ENCODE data around the gene SF3A2. TPM values are rescaled to one million over a fixed set of nuclear protein-coding genes. Genes with fewer than 3 reads are reported as not detected.

The SF3A2 gene
- total RNA-seq (2014; rRNA removed; shearing (Covaris generic)): 89.5 and 90.3 TPM in 2 replicates

DNA sequence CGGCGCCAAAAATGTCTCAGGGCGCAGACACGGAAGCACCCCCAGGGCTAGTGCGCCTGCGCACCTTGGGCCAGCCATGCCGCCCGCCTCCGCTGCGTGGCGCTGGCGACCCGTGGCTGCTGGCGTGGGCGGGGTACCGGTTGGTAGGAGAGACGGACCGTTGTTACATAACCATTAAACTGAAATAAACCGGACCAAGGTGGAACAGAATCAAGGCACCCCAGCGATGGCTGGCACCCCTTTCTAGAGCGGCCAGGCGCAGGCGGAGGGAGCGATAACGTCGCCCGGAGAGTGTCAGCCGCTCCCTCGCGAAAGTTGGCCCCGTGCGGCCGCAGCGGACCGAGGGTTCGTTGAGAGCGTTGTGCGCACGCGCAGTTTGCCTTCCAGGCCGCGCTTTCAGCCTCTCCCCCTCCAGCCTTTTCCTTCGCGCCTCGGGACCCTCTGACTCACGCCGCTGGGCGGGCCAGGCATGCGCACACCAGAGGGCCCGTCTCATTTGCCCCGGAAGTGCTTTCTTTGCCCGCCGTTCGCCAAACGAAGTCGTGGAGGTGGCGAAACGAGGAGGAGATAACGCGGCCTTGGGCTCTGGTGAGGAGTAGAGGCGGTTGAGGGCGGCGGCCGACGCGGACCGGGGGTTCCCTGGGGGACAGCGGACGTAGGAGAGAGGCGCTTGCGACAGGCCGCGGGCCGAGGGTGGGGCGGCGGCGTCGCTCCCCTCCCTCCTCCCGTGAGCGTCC lies at the start of gene SF3A2, which contains the start of gene PLEKHJ1:
Gene SF3A2 (plus strand): TSS at position 511 of the 737 bp plus-strand sequence. CDS start 6,595 bp downstream, outside the sequence.
Gene PLEKHJ1 (minus strand): TSS at position 16 of the 737 bp plus-strand sequence. CDS start 81 bp downstream, outside the sequence.

DNA sequence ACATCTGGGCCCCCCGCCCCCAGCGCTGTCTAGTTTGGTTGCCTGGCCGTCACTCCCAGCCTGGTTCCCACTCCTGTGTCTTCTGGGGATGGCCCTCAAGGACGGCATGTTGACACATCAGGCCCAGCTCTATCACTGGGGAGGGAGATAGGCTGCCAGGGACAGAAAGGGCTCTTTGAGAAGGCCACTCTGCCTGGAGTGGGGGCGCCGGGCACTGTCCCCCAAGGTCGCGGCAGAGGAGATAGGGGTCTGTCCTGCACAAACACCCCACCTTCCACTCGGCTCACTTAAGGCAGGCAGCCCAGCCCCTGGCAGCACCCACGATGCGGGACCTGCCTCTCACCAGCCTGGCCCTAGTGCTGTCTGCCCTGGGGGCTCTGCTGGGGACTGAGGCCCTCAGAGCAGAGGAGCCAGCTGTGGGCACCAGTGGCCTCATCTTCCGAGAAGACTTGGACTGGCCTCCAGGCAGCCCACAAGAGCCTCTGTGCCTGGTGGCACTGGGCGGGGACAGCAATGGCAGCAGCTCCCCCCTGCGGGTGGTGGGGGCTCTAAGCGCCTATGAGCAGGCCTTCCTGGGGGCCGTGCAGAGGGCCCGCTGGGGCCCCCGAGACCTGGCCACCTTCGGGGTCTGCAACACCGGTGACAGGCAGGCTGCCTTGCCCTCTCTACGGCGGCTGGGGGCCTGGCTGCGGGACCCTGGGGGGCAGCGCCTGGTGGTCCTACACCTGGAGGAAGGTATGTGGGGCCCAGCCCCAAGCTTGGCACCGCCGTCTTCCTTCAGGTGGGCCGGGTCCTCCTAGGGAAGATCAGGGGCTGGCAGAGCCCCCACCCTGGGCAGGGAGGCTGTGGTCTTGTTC lies 12.6 kb downstream of the SF3A2 start, which contains the start of gene AMH:
Gene AMH (plus strand): TSS at position 314 of the 857 bp plus-strand sequence. CDS start 10 bp downstream, at position 324.

DNA sequence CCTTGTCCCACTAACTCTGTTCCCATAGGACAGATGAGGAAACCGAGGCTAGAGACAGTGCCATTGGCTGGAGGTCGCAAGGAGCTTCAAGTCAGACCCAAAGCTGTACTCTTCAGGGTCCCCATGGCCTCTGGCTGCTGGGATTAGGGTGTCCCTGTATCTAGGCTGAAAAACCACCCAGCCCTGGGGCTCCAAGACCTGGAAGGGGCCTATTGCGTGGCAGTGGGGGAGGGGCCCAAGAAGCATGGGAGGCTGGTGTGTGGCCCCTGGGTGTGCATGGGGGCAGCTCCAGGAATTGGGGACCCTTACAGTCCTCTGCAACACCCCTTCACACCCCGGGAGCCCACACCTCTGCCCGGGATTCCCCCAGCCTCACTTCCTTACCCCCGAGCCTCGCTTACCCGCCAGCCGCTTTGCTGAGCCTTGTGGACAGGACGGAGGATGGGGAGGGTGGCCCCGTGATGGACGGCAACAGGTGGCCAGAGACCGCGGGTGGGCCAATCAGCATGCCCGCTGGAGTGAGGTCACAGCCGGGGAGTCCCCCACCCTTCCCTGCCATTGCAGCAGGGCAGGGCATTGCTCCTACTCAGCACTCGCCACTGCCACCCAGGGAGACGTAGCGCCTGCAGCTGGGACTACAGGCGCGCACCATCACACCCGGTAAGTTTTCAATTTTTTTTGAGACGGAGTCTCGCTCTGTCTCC lies 19.5 kb downstream of the SF3A2 start, which contains the start of gene JSRP1:
Gene JSRP1 (minus strand): TSS at position 436 of the 704 bp plus-strand sequence. CDS start 1,103 bp downstream, outside the sequence.

GRCh38 chr19:2282062-2282861 lies 45.6 kb downstream of the SF3A2 start, which contains the start of gene PEAK3:
PEAK3 (minus strand) TSS chr19:2282175; CDS start chr19:2280931, 1,244 bp downstream.

Small RNA genes lying within 50 kb of the gene (small RNA-seq; reads per million reads assigned to genes)
- gene MIR1227: not detected

Other genes starting within 250 kb of the SF3A2 start
- 39.4 and 44.9 TPM in 2 replicates for gene BTBD2, start 221.1 kb upstream of the SF3A2 start, total RNA-seq (2014; rRNA removed; shearing (Covaris generic))
- gene MKNK2, start 185.6 kb upstream of the SF3A2 start, total RNA-seq (2014; rRNA removed; shearing (Covaris generic)): 70.0 and 70.3 TPM in 2 replicates
- 8.4 and 10.2 TPM in 2 replicates for gene MOB3A, start 140.5 kb upstream of the SF3A2 start, total RNA-seq (2014; rRNA removed; shearing (Covaris generic))
- gene IZUMO4, start 139.9 kb upstream of the SF3A2 start, total RNA-seq (2014; rRNA removed; shearing (Covaris generic)): 3.6 and 6.2 TPM in 2 replicates
- gene AP3D1, start 85.3 kb upstream of the SF3A2 start, total RNA-seq (2014; rRNA removed; shearing (Covaris generic)): 72.0 and 80.1 TPM in 2 replicates
- gene DOT1L, start 72.9 kb upstream of the SF3A2 start, total RNA-seq (2014; rRNA removed; shearing (Covaris generic)): 10.8 and 12.2 TPM in 2 replicates
- 54.7 and 60.4 TPM in 2 replicates for gene PLEKHJ1, start 495 bp upstream of the SF3A2 start, total RNA-seq (2014; rRNA removed; shearing (Covaris generic))
- 16.8 and 19.0 TPM in 2 replicates for gene AMH, start 12.5 kb downstream of the SF3A2 start, total RNA-seq (2014; rRNA removed; shearing (Covaris generic))
- gene JSRP1, start 19.6 kb downstream of the SF3A2 start, total RNA-seq (2014; rRNA removed; shearing (Covaris generic)): not detected in 2 replicates
- not detected in 2 replicates for gene PEAK3, start 45.4 kb downstream of the SF3A2 start, total RNA-seq (2014; rRNA removed; shearing (Covaris generic))
- 0.19 and 0.23 TPM in 2 replicates for gene LINGO3, start 71.3 kb downstream of the SF3A2 start, total RNA-seq (2014; rRNA removed; shearing (Covaris generic))
- 140 and 142 TPM in 2 replicates for gene LSM7, start 91.8 kb downstream of the SF3A2 start, total RNA-seq (2014; rRNA removed; shearing (Covaris generic))
- gene SPPL2B, start 91.9 kb downstream of the SF3A2 start, total RNA-seq (2014; rRNA removed; shearing (Covaris generic)): 25.2 and 37.1 TPM in 2 replicates
- gene TMPRSS9, start 123.4 kb downstream of the SF3A2 start, total RNA-seq (2014; rRNA removed; shearing (Covaris generic)): 0.57 TPM in 1 of 2 replicates, not detected in the other
- gene TIMM13, start 190.8 kb downstream of the SF3A2 start, total RNA-seq (2014; rRNA removed; shearing (Covaris generic)): 61.7 and 62.8 TPM in 2 replicates
- gene LMNB2, start 220.1 kb downstream of the SF3A2 start, total RNA-seq (2014; rRNA removed; shearing (Covaris generic)): 123 and 130 TPM in 2 replicates
- 31.8 and 35.6 TPM in 2 replicates for gene GADD45B, start 239.3 kb downstream of the SF3A2 start, total RNA-seq (2014; rRNA removed; shearing (Covaris generic))

Data from A375 (cell line).